HEK293T (cell line): Measurements from ENCODE around the gene BCL11A.

Experiments used
- FOXA1 ChIP-seq: fragments of 450-650 bp; IDR thresholded peaks from 2 replicates; pipeline ENCODE4 v1.6.1; 2016; ENCODE audit warnings: mild to moderate bottlenecking
- L3MBTL2 ChIP-seq: fragments of 450-650 bp; conservative IDR thresholded peaks from 2 replicates; pipeline ENCODE4 v1.6.1; 2016; ENCODE audit warnings: mild to moderate bottlenecking
- LEF1 ChIP-seq: fragments of 450-650 bp; IDR thresholded peaks from 2 replicates; pipeline ENCODE4 v1.6.1; 2017; ENCODE audit warnings: mild to moderate bottlenecking, borderline replicate concordance
- NFRKB ChIP-seq: fragments of 450-650 bp; IDR thresholded peaks from 2 replicates; pipeline ENCODE4 v1.6.1; 2016; ENCODE audit warnings: mild to moderate bottlenecking, moderate library complexity
- SP1 ChIP-seq: fragments of 450-650 bp; IDR thresholded peaks from 2 replicates; pipeline ENCODE4 v1.6.1; 2017
- SUZ12 ChIP-seq: fragments of 450-650 bp; IDR thresholded peaks from 2 replicates; pipeline ENCODE4 v1.6.1; 2016; ENCODE audit warnings: mild to moderate bottlenecking
- TARDBP ChIP-seq: fragments of 450-650 bp; IDR thresholded peaks from 2 replicates; pipeline ENCODE4 v1.6.1; 2016
- ZNF384 ChIP-seq: fragments of 450-650 bp; IDR thresholded peaks from 2 replicates; pipeline ENCODE4 v1.6.1; 2016

DNA sequence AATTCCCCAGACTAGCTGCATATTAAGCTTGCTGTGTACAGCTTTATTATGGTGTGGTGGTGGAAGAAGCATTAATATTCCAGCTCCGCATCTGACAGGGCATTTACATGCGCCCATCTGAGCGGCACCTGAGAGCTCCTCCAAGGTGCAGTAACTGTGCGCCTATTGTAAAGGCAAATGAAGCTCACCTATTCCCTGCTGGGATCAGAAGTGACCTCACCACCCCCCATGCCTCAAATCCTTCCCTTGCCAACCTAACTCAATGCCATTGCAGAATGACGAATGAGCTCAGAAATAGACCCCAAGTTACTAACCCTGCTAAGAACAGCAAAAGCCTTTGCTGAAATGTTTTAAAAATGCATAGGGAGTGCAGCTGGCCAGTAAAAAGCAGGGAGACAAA lies 14.3 kb downstream of the BCL11A start:
- TF ChIP-seq SP1 (no peak), L3MBTL2 (no peak), LEF1 (no peak), FOXA1 (no peak), ZNF384 (no peak), SUZ12 (no peak), TARDBP (no peak), NFRKB (no peak)
